Neuronal stem cell (in vitro differentiated cells): Measurements from ENCODE around the gene GSTA5.
"Not testable (repeated sequence)": the region's sequence is repeated elsewhere in the genome, so short reads cannot be mapped to it uniquely, and the experiment has no call there.

ENCODE experiments used
- DNase-seq: peaks from one replicate; pipeline ENCODE4 v3.0.0-alpha.2; 2013; ENCODE audit warnings: low spot score
- H2AFZ ChIP-seq: one replicate; pipeline ENCODE4 v1.6.1; 2013; ENCODE audit warnings: mild to moderate bottlenecking, low read length, inconsistent platforms
- H2AK5ac ChIP-seq: 2 replicates; pipeline ENCODE4 v1.6.1; 2013; ENCODE audit warnings: low read depth, mild to moderate bottlenecking, inconsistent platforms, low read length, moderate library complexity, mixed read lengths
- H2BK120ac ChIP-seq: 2 replicates; pipeline ENCODE4 v1.6.1; 2013; ENCODE audit warnings: low read depth, mild to moderate bottlenecking, inconsistent platforms, low read length, moderate library complexity, mixed read lengths
- H2BK12ac ChIP-seq: one replicate; pipeline ENCODE4 v1.6.1; 2013; ENCODE audit warnings: low read length, inconsistent platforms
- H2BK15ac ChIP-seq: 2 replicates; pipeline ENCODE4 v1.6.1; 2013; ENCODE audit warnings: mild to moderate bottlenecking, low read length, inconsistent platforms, mixed read lengths
- H2BK5ac ChIP-seq: one replicate; pipeline ENCODE4 v1.6.1; 2013; ENCODE audit warnings: inconsistent platforms, mild to moderate bottlenecking, low read length, moderate library complexity
- H3K14ac ChIP-seq: one replicate; pipeline ENCODE4 v1.6.1; 2013; ENCODE audit warnings: low read length, inconsistent platforms
- H3K18ac ChIP-seq: 2 replicates; pipeline ENCODE4 v1.6.1; 2013; ENCODE audit warnings: low read length, inconsistent platforms
- H3K23ac ChIP-seq: 2 replicates; pipeline ENCODE4 v1.6.1; 2013; ENCODE audit warnings: low read depth, mild to moderate bottlenecking, mixed read lengths, low read length, inconsistent platforms; ENCODE audit not compliant: poor library complexity
- H3K27ac ChIP-seq: replicated peaks from 3 replicates; pipeline ENCODE4 v1.5.1; 2013; ENCODE audit warnings: low read length, inconsistent platforms
- H3K27me3 ChIP-seq, 3 experiments: 2 replicates each; pipeline ENCODE4 v1.6.1; 2013; ENCODE audit warnings: low read length in 3 of 3, mild to moderate bottlenecking in 2 of 3, inconsistent platforms in 1 of 3, low read depth in 1 of 3, mixed read lengths in 1 of 3, moderate library complexity in 1 of 3; ENCODE audit not compliant: control insufficient read depth in 3 of 3, insufficient read depth in 3 of 3
- H3K36me3 ChIP-seq, 2 donors: replicated peaks in 1 of 2; 2 replicates each; pipeline ENCODE4 v1.6.1; 2013; ENCODE audit warnings: low read length in 2 of 2; ENCODE audit not compliant: control insufficient read depth in 2 of 2, insufficient read depth in 2 of 2
- H3K4ac ChIP-seq: 2 replicates; pipeline ENCODE4 v1.6.1; 2013; ENCODE audit warnings: inconsistent platforms, mild to moderate bottlenecking, low read length, moderate library complexity
- H3K4me1 ChIP-seq, 2 donors: 1 replicate in 1 of 2; 2 replicates in 1 of 2; pipeline ENCODE4 v1.6.1; 2013; ENCODE audit warnings: low read length in 2 of 2, low read depth in 1 of 2; ENCODE audit not compliant: control insufficient read depth in 2 of 2, insufficient read depth in 1 of 2
- H3K4me2 ChIP-seq: one replicate; pipeline ENCODE4 v1.6.1; 2013; ENCODE audit warnings: mild to moderate bottlenecking, low read length, inconsistent platforms; ENCODE audit not compliant: insufficient read depth, poor library complexity, severe bottlenecking
- H3K4me3 ChIP-seq, 2 donors: 2 replicates each; pipeline ENCODE4 v1.5.1; 2013; ENCODE audit warnings: low read length in 2 of 2, mild to moderate bottlenecking in 2 of 2, inconsistent platforms in 1 of 2, moderate library complexity in 1 of 2
- H3K79me1 ChIP-seq: one replicate; pipeline ENCODE4 v1.6.1; 2013; ENCODE audit warnings: low read depth, mild to moderate bottlenecking, inconsistent platforms, low read length, moderate library complexity
- H3K9ac ChIP-seq: one replicate; pipeline ENCODE4 v1.6.1; 2013; ENCODE audit warnings: mild to moderate bottlenecking, low read depth, low read length, inconsistent platforms; ENCODE audit not compliant: poor library complexity
- H3K9me3 ChIP-seq, 2 donors: replicated peaks in 1 of 2; 2 replicates each; pipeline versions ENCODE3 to v1.6.1; 2013; ENCODE audit warnings: low read length in 2 of 2, mild to moderate bottlenecking in 2 of 2, inconsistent platforms in 1 of 2, low read depth in 1 of 2, mixed read lengths in 1 of 2, moderate library complexity in 1 of 2; ENCODE audit not compliant: control insufficient read depth in 2 of 2, insufficient read depth in 1 of 2
- H4K8ac ChIP-seq: one replicate; pipeline ENCODE4 v1.6.1; 2013; ENCODE audit warnings: low read depth, mild to moderate bottlenecking, inconsistent platforms, low read length, moderate library complexity
- H4K91ac ChIP-seq: one replicate; pipeline ENCODE4 v1.6.1; 2013; ENCODE audit warnings: low read length, low read depth, mild to moderate bottlenecking, inconsistent platforms; ENCODE audit not compliant: poor library complexity
- WGBS, 2 donors: extraction: QIAGEN DNeasy Blood & Tissue Kit; methylation state at CpG; one replicate each; pipeline ENCODE4 v1.1.7; 2013; ENCODE audit warnings: missing lambda C conversion rate in 2 of 2, mixed read lengths in 1 of 2; ENCODE audit not compliant: insufficient read length in 2 of 2, insufficient replicate concordance in 1 of 2; ENCODE audit errors: extremely low coverage in 2 of 2; 5-methylcytosine and 5-hydroxymethylcytosine counted together

GSTA5 gene

GRCh38 chr6:52825270-52825793 is 15.3 kb downstream of the GSTA5 start:
- not testable (repeated sequence) for H3K9ac ChIP-seq, DNase-seq, H2AFZ ChIP-seq, H2BK12ac ChIP-seq, H2BK15ac ChIP-seq, H3K4me3 ChIP-seq, H2BK120ac ChIP-seq, H3K23ac ChIP-seq, H3K27ac ChIP-seq, H2AK5ac ChIP-seq, H3K27me3 ChIP-seq, H3K4me1 ChIP-seq, H3K4ac ChIP-seq, H4K91ac ChIP-seq, H3K36me3 ChIP-seq, H3K79me1 ChIP-seq, H3K18ac ChIP-seq, H3K9me3 ChIP-seq, H3K14ac ChIP-seq, H3K4me2 ChIP-seq, H2BK5ac ChIP-seq, H4K8ac ChIP-seq
- WGBS, 2 donors, result no CpG with 5 or more reads among the region's 25 CpGs

GRCh38 chr6:52821842-52822241 is 18.8 kb downstream of the GSTA5 start:
- H3K27ac ChIP-seq, result no peak overlapping the region
- H3K4me3 ChIP-seq, result no peak overlapping the region
- no peak overlapping the region for H2AFZ ChIP-seq
- no peaks in the 10 kb centered on the region for H3K27me3 ChIP-seq
- no peaks in the 10 kb centered on the region for H3K36me3 ChIP-seq
- no peak overlapping the region for H3K4ac ChIP-seq
- no peak overlapping the region for H4K91ac ChIP-seq
- H3K23ac ChIP-seq, result no peak overlapping the region
- H2AK5ac ChIP-seq, result no peak overlapping the region
- no CpG with 5 or more reads among the region's 1 CpG for WGBS, 2 donors
- H3K18ac ChIP-seq, result no peak overlapping the region
- peaks cover 2% of the 10 kb centered on the region for H3K79me1 ChIP-seq
- no peak overlapping the region for H4K8ac ChIP-seq
- H3K4me2 ChIP-seq, result no peak overlapping the region
- no peak overlapping the region for H3K9ac ChIP-seq
- no peak overlapping the region for H2BK120ac ChIP-seq
- no peaks in the 10 kb centered on the region for H3K4me1 ChIP-seq
- no peak overlapping the region for H2BK15ac ChIP-seq
- no peak overlapping the region for H3K14ac ChIP-seq
- DNase-seq, result no peak
- H2BK12ac ChIP-seq, result no peak overlapping the region
- H2BK5ac ChIP-seq, result no peak overlapping the region
- no peaks in the 10 kb centered on the region for H3K9me3 ChIP-seq

DNA sequence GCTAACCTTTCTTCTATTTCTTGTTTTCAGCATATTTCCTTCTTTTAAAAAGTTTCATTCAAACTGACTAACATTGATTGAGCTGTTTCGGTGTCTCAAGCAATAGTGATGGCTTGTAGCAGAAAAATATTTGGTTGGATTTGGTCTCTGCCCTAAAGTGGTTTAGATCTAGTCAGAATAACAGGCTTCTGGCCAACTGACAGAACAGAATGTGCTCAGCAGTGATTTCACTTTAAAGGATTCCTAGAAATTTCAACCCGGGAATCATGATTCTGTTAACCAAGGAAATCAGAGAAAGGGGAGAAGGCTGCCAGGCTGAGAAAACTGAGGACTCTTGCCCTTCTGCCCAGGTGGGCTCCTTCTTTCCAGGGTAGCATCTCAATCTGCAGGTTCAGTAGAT is 20.4 kb downstream of the GSTA5 start:
- Histone ChIP-seq H3K27ac (no peak overlapping the region), H2BK5ac (no peak overlapping the region), H4K91ac (no peak overlapping the region), H3K4me2 (no peak overlapping the region), H3K4ac (no peak overlapping the region), H3K23ac (no peak overlapping the region), H3K9ac (no peak overlapping the region), H3K27me3 (no peaks in the 10 kb centered on the region), H3K14ac (no peak overlapping the region), H3K4me1 (no peaks in the 10 kb centered on the region), H2BK15ac (no peak overlapping the region), H4K8ac (no peak overlapping the region), H2BK12ac (no peak overlapping the region), H3K79me1 (peaks cover 3% of the 10 kb centered on the region), H2AFZ (no peak overlapping the region), H3K4me3 (no peak overlapping the region), H3K9me3 (no peaks in the 10 kb centered on the region), H3K18ac (no peak overlapping the region), H2AK5ac (no peak overlapping the region), H3K36me3 (no peaks in the 10 kb centered on the region), H2BK120ac (no peak overlapping the region)
- WGBS, 2 donors, result no CpG with 5 or more reads among the region's 2 CpGs
- no peak for DNase-seq

DNA sequence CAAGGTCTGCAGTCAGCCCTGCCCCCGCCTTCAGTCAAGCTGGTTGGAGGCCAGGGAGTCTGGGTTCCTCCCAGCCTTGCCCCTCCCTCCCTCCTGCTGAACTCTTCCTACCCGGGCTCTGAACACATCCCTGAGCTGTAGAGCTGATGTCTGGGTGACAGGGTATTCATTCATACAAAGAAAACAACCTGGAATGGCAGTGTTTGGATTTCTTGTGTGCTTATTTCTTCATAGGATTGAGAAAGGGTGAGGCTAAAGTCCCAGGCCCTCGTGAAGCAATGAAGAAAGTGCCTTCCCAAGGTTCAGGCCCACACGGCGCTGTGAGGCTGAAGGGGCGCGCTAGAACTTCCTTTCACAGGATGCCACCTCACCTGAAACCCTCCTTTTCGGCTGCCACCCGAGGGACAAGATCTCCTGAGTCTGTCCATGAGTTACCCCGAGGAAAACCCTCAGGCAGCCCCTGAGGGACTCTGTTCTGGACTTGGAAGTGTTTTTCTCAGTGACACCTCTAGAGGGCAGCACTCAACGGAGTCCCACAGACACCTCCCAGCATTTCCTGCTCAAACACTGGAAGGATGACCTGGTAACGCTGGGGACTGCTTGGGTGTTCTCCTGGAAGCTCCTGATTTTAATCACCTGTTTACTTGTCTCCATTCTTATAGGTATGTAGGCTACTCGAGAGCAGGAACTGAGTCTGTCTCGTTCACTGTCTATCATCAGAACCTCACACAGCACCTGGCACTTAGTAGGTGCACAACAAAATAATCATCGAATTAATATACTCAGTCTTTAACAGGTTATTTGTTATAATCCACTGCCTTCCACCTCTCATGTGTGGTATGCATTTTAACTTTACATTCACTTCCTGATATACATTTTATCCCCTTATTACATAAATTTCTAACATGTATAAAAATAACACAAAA is 25.2 kb downstream of the GSTA5 start:
- H3K9ac ChIP-seq, result no peak overlapping the region
- H2BK15ac ChIP-seq, result no peak overlapping the region
- peak overlapping the region; percentile 11 for H3K4me2 ChIP-seq
- H2AFZ ChIP-seq, result no peak overlapping the region
- H2BK120ac ChIP-seq, result no peak overlapping the region
- peak; percentile 33 for DNase-seq
- H4K8ac ChIP-seq, result no peak overlapping the region
- H2BK12ac ChIP-seq, result no peak overlapping the region
- H3K18ac ChIP-seq, result peak overlapping the region; percentile 41
- no peak overlapping the region for H2AK5ac ChIP-seq
- no peak overlapping the region for H3K23ac ChIP-seq
- no peaks in the 10 kb centered on the region for H3K9me3 ChIP-seq
- no peak overlapping the region for H2BK5ac ChIP-seq
- H3K27ac ChIP-seq, result no peak overlapping the region
- no peaks in the 10 kb centered on the region for H3K4me1 ChIP-seq
- H3K79me1 ChIP-seq, result peaks cover 2% of the 10 kb centered on the region
- H3K27me3 ChIP-seq, result no peaks in the 10 kb centered on the region
- no peak overlapping the region for H4K91ac ChIP-seq
- no peak overlapping the region for H3K14ac ChIP-seq
- WGBS, 2 donors, result no CpG with 5 or more reads among the region's 15 CpGs
- no peak overlapping the region for H3K4me3 ChIP-seq
- H3K36me3 ChIP-seq, result no peaks in the 10 kb centered on the region
- H3K4ac ChIP-seq, result no peak overlapping the region
